Ishikawa (cell line): ENCODE results near the gene LMTK2.

Experiments used
- EP300 ChIP-seq: IDR thresholded peaks from 2 replicates; pipeline ENCODE4 v1.6.1; 2012; ENCODE audit warnings: borderline replicate concordance
- FOXM1 ChIP-seq: IDR thresholded peaks from 2 replicates; pipeline ENCODE4 v1.6.1; 2012; ENCODE audit warnings: low read depth, borderline replicate concordance
- RAD21 ChIP-seq: IDR thresholded peaks from 2 replicates; pipeline ENCODE4 v1.6.1; 2012; ENCODE audit warnings: low read depth
- REST ChIP-seq: IDR thresholded peaks from 2 replicates; pipeline ENCODE4 v1.6.1; 2012; ENCODE audit warnings: low read depth, mild to moderate bottlenecking
- TAF1 ChIP-seq: IDR thresholded peaks from 2 replicates; pipeline ENCODE4 v1.6.1; 2012; ENCODE audit warnings: low read depth, mild to moderate bottlenecking
- TCF12 ChIP-seq: IDR thresholded peaks from 2 replicates; pipeline ENCODE4 v1.6.1; 2012; ENCODE audit warnings: low read depth
- YY1 ChIP-seq: IDR thresholded peaks from 2 replicates; pipeline ENCODE4 v1.6.1; 2012; ENCODE audit warnings: low read depth
- TF ChIP-seq, protein P1 (sequence below): IDR thresholded peaks from 2 replicates; pipeline ENCODE4 v1.6.1; 2012

- TF ChIP-seq REST (no peak), RAD21 (no peak), TAF1 (no peak), YY1 (no peak), FOXM1 (no peak), TCF12 (no peak), EP300 (no peak)
- TF ChIP-seq, protein P1, sequence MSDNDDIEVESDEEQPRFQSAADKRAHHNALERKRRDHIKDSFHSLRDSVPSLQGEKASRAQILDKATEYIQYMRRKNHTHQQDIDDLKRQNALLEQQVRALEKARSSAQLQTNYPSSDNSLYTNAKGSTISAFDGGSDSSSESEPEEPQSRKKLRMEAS: no peak
Measured at GRCh38 chr7:98102170-98102569, 4.5 kb upstream of the LMTK2 start.
